HepG2 (cell line): Measurements from ENCODE around the gene SMAD1. TPM values are rescaled to one million over a fixed set of nuclear protein-coding genes. Genes with fewer than 3 reads are reported as not detected.

ENCODE experiments used
- ARID5B ChIP-seq: IDR thresholded peaks from 2 replicates; pipeline ENCODE4 v1.4.0; 2020; ENCODE audit warnings: mild to moderate bottlenecking, missing genetic modification reagents
- HMGA1 ChIP-seq: sonication (generic); formaldehyde crosslinking; conservative IDR thresholded peaks from 2 replicates; pipeline ENCODE4 v1.4.0; 2020; ENCODE audit warnings: missing genetic modification reagents
- HNF1B ChIP-seq: sonication (generic); formaldehyde crosslinking; IDR thresholded peaks from 2 replicates; pipeline ENCODE4 v1.5.1; 2020; ENCODE audit warnings: mild to moderate bottlenecking, moderate library complexity, missing genetic modification reagents
- HOXA3 ChIP-seq: sonication (generic); formaldehyde crosslinking; IDR thresholded peaks from 2 replicates; pipeline ENCODE4 v1.5.0; 2020; ENCODE audit warnings: missing genetic modification reagents
- MEIS1 ChIP-seq: sonication (generic); formaldehyde crosslinking; IDR thresholded peaks from 2 replicates; pipeline ENCODE4 v1.9.0; 2021; ENCODE audit warnings: mild to moderate bottlenecking, missing genetic modification reagents, moderate library complexity, borderline replicate concordance
- NONO ChIP-seq, 2 experiments: fragments of 450-650 bp in 1 of 2; sonication (generic) in 1 of 2; formaldehyde crosslinking in 1 of 2; IDR thresholded peaks in 1 of 2; conservative IDR thresholded peaks in 1 of 2; 2 replicates each; pipeline versions ENCODE4 v1.6.1 to v1.8.0; 2017 to 2022; ENCODE audit warnings: mild to moderate bottlenecking in 1 of 2, missing genetic modification reagents in 1 of 2, moderate library complexity in 1 of 2
- PATZ1 ChIP-seq: sonication (generic); formaldehyde crosslinking; IDR thresholded peaks from 2 replicates; pipeline ENCODE4 v1.4.0; 2020; ENCODE audit warnings: missing genetic modification reagents
- PHF5A ChIP-seq: IDR thresholded peaks from one replicate; pipeline ENCODE4 v1.6.1; 2018; ENCODE audit warnings: low read depth, missing genetic modification reagents; ENCODE audit not compliant: unreplicated experiment
- RXRB ChIP-seq: IDR thresholded peaks from 2 replicates; pipeline ENCODE4 v1.6.1; 2016; ENCODE audit warnings: borderline replicate concordance, missing genetic modification reagents, missing compliant biosample characterization
- SIX4 ChIP-seq: sonication (generic); formaldehyde crosslinking; IDR thresholded peaks from 2 replicates; pipeline ENCODE4 v1.4.0; 2020; ENCODE audit warnings: missing genetic modification reagents
- TEAD3 ChIP-seq: optimal IDR thresholded peaks from 2 replicates; pipeline ENCODE3; 2016; ENCODE audit warnings: borderline replicate concordance
- THAP11 ChIP-seq: IDR thresholded peaks from 2 replicates; pipeline ENCODE4 v1.6.1; 2016; ENCODE audit warnings: missing biosample characterization, missing genetic modification reagents
- ZBTB49 ChIP-seq: sonication (generic); formaldehyde crosslinking; IDR thresholded peaks from 2 replicates; pipeline ENCODE4 v1.4.0; 2020; ENCODE audit warnings: missing genetic modification reagents, borderline replicate concordance
- ZNF282 ChIP-seq: fragments of 450-650 bp; IDR thresholded peaks from 2 replicates; pipeline ENCODE4 v1.6.1; 2018; ENCODE audit not compliant: partially characterized antibody
- ZNF446 ChIP-seq: sonication (generic); formaldehyde crosslinking; IDR thresholded peaks from 2 replicates; pipeline ENCODE4 v1.5.0; 2020; ENCODE audit warnings: mild to moderate bottlenecking, missing genetic modification reagents
- ZNF567 ChIP-seq: sonication (generic); formaldehyde crosslinking; IDR thresholded peaks from 2 replicates; pipeline ENCODE4 v1.8.1; 2023; ENCODE audit warnings: mild to moderate bottlenecking, missing genetic modification reagents, borderline replicate concordance
- ZNF720 ChIP-seq: sonication (generic); formaldehyde crosslinking; IDR thresholded peaks from 2 replicates; pipeline ENCODE4 v1.4.0; 2020; ENCODE audit warnings: missing genetic modification reagents
- ZNF768 ChIP-seq: sonication (generic); formaldehyde crosslinking; IDR thresholded peaks from 2 replicates; pipeline ENCODE4 v1.4.0; 2020; ENCODE audit warnings: missing genetic modification reagents
- ZSCAN31 ChIP-seq: sonication (generic); formaldehyde crosslinking; IDR thresholded peaks from 2 replicates; pipeline ENCODE4 v1.5.0; 2020; ENCODE audit warnings: low read depth, mild to moderate bottlenecking, missing genetic modification reagents
- polyA plus RNA-seq, 8 experiments: library from polyadenylated mRNA; depleted of rRNA in 3 of 8; stranded (reverse) in 7 of 8; unstranded in 1 of 8; fragments of >200 nt; fragmentation: Illumina TruSeq in 4 of 8; extraction: Trizol in 4 of 8; gene quantifications; 2 replicates each; pipeline versions ENCODE4 v1.2.1 to v1.2.3, GENCODE V29; 2011 to 2016; ENCODE audit warnings: low read depth in 4 of 8, missing spikeins in 1 of 8, mixed read lengths in 1 of 8; ENCODE audit not compliant: insufficient read depth in 1 of 8
- total RNA-seq, 5 experiments: library from RNA; depleted of rRNA; stranded (reverse); fragments of >200 nt; fragmentation: Illumina TruSeq; extraction: Trizol; gene quantifications; 2 replicates each; pipeline ENCODE4 v1.2.3, GENCODE V29; 2016; ENCODE audit warnings: low read depth in 1 of 5

SMAD1 gene
- total and polyA plus RNA-seq, 2 of the 13 experiments (the other 11 are each of a cell fraction or from before 2014, with no cell fraction given), result 12.7 to 16.6 TPM

GRCh38 chr4:145481164-145481941 lies at the start of gene SMAD1 (continued):
- TF ChIP-seq ARID5B (CRISPR knock-in tag) (peak; percentile 32; the same call in 1 of the 2 replicates), HMGA1 (CRISPR knock-in tag) (no peak), PATZ1 (CRISPR knock-in tag) (no peak), MEIS1 (CRISPR knock-in tag) (peak; percentile 30; the same call in 1 of the 2 replicates), ZNF282 (no peak), SIX4 (CRISPR knock-in tag) (no peak), NONO (IDR thresholded peaks at IDR 0.05) (no peak), NONO (CRISPR knock-in tag; conservative IDR thresholded peaks at IDR 0.05) (0 out of 2 replicates have a peak, but pooled peaks have one; percentile 30), ZBTB49 (CRISPR knock-in tag) (no peak), HNF1B (CRISPR knock-in tag) (no peak), ZNF720 (CRISPR knock-in tag) (no peak), HOXA3 (CRISPR knock-in tag) (peak; percentile 55; the same call in 1 of the 2 replicates), TEAD3 (CRISPR knock-in tag) (no peak), RXRB (CRISPR knock-in tag) (no peak), ZNF567 (CRISPR knock-in tag) (0 out of 2 replicates have a peak, but pooled peaks have one; percentile 49), ZSCAN31 (CRISPR knock-in tag) (0 out of 2 replicates have a peak, but pooled peaks have one; percentile 16), ZNF768 (CRISPR knock-in tag) (peak; percentile 50; the same call in 1 of the 2 replicates), ZNF446 (0 out of 2 replicates have a peak, but pooled peaks have one; percentile 22), PHF5A (CRISPR knock-in tag) (no peak), THAP11 (CRISPR knock-in tag) (0 out of 2 replicates have a peak, but pooled peaks have one; percentile 17)
